GM19395 (cell line): ENCODE results near the gene TMEM219.
"Not testable (repeated sequence)": the region's sequence is repeated elsewhere in the genome, so short reads cannot be mapped to it uniquely, and the experiment has no call there.

Experiments
- ATAC-seq: cut with Tn5 transposase; IDR thresholded peaks from one replicate; pipeline ENCODE4 v1.9.1; 2021; ENCODE audit warnings: mild to moderate bottlenecking, moderate library complexity; ENCODE audit not compliant: unreplicated experiment

TMEM219 gene

GRCh38 chr16:30010844-30011713 is 49.2 kb downstream of the TMEM219 start, which contains the start of gene DOC2A:
TSS of gene DOC2A (minus strand) at chr16:30011027. CDS start at chr16:30010222, 805 bp downstream.
- no peak for ATAC-seq

DNA sequence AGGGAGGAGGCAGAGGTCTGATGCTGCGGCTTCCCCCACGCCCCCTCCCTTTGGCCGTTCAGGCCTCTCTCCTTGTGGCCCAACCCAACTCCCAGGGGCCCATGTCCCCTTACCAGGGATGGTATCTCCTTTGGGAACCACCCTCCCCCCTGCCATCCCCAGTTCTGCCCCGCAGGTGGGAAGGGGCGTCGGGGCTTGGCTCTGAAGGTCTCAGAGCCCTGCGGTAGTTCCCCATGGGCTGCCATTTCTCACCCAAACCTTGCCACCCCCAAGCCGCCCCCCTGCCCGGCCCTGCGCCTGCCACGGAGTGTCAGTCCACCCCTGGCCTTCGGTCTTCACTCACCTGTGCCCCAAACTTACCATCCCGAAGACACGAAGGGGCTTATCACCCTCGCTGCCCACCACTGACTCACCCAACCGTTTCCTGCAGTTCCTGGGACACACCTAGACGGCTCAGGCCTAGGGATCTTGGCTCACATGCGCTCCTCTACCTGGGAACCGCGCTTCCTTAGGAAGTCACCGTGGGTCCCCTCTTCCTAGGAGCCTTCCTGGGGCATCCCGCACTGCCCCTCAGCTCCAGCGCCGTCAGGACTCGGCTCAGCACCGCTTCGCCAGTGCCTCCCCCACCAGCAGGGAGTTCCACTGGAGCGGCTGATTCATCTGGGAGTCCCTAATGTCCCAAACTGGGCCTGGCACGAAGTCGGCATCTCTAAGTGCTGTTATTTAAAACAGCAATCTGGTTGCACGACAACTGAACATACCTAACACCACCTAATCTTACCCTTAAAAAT is 50.0 kb downstream of the TMEM219 start:
- no peak for ATAC-seq

- ATAC-seq, result not testable (repeated sequence)
Observed at GRCh38 chr16:30012598-30012997, 50.7 kb downstream of the TMEM219 start.

- not testable (repeated sequence) for ATAC-seq
Observed at GRCh38 chr16:30015450-30015849, 53.6 kb downstream of the TMEM219 start.

- ATAC-seq, result no peak
Observed at GRCh38 chr16:30016555-30017276, 54.8 kb downstream of the TMEM219 start.

DNA sequence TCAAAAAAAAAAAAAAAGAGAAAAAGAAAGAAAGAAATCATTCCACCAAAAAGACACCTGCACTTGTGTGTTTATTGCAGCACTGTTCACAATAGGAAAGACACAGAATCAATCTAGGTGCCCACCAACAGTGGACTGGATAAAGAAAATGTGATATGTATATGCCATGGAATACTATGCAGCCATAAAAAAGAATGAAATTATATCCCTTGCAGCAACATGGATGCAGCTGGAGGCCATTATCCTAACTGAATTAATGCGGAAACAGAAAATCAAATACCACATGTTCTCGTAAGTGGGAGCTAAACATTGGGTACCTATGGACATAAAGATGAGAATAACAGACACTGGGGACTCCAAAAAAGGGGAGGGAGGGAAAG is 55.4 kb downstream of the TMEM219 start:
- no peak for ATAC-seq

GRCh38 chr16:30017937-30018336 is 56.1 kb downstream of the TMEM219 start:
- not testable (repeated sequence) for ATAC-seq

DNA sequence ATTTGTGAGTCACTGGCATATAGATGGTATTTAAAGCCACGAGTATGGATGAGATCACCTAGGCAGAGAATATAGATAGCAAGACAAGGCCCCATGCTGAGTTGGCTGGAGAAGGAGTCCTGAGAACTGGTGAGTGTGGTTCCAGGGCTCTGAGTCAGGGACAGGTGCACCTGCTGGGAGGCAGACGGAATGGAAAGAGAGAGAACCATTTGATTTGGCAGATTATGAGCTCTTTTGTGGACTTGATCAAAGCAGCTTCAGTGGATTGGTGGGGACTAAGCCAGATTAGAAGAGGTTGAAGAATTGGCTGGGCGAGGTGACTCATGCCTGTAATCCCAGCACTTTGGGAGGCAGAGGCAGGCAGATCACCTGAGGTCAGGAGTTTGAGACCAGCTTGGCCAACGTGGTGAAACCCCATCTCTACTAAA is 56.9 kb downstream of the TMEM219 start:
- no peak for ATAC-seq
